Measurements from ENCODE around the gene RXFP4.
A peak's percentile ranks its signal among the peaks of the same experiment; 100 is the strongest.

Gene RXFP4

DNA sequence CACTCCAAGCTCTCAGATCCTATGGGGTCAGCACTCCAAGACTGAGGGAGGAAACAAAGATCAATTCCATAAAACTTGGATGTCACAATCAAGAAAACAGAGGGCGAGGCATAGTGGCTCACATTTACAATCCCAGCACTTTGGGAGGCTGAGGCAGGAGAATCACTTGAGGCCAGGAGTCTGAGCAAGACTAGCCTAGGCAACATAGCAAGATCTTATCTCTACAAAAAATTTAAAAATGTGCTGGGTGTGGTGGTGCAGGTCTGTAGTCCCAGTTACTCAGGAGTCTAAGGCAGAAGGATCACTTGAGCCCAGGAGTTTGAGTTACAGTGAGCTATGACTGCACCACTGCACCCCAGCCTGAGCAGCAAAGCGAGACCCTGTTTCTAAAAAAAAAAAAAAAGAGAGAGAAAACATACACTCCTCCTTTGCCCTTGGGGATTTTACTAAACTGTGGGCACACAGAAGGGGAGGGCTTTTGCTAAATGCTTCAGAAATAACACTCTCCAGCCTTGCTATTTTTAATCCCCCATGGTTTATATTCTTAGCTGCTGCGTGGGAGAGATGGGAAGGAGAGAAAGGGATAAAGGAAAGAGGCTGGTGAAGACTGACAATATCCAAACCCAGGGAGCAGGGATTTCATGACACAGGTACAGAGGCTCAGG is 18.8 kb downstream of the RXFP4 start:
- DNase-seq (ENCODE audit: low read depth in 2 of 2), result no peak

DNA sequence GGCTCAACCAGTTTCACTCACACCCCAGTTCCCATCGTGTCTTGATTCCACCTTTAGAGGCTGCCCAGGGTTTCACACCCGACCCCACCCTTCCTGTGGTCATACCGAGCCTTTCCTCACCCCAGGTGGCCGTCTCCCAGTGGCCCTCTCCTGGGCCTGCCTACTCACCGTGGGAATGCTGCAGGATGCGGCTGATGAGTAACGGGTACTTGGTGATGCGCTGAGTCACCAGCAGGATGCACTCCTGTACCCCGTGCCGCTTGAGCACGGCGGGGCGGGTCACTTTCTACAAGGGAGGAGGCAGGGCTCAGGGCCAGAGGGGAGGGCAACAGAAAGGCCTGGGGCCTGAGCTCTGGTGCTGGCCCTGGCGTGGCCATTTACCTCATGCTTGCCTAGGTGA is 20.5 kb downstream of the RXFP4 start:
- no peak for DNase-seq (ENCODE audit: low read depth in 2 of 2)

GRCh38 chr1:155962599-155963211 is 21.3 kb downstream of the RXFP4 start:
- no peak for DNase-seq (ENCODE audit: low read depth in 2 of 2)

DNA sequence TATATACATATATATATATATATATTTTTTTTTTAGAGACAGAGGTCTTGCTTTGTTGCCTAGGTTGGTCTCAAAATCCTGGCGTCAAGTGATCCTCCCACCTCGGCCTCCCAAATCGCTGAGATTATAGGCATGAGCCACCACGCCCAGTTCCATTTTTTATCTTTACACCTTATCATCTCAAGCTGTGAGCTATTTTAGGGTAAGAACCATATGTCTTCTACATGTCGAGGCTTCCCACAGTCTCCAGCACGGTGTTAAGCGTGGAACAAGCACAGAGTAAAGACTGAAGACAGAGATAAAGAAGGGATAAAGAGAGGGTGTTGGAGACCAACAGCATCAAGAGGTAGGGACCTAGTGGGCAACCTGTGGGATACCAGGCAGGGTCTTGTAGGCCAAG is 22.8 kb downstream of the RXFP4 start:
- no peak for DNase-seq (ENCODE audit: low read depth in 2 of 2)

DNA sequence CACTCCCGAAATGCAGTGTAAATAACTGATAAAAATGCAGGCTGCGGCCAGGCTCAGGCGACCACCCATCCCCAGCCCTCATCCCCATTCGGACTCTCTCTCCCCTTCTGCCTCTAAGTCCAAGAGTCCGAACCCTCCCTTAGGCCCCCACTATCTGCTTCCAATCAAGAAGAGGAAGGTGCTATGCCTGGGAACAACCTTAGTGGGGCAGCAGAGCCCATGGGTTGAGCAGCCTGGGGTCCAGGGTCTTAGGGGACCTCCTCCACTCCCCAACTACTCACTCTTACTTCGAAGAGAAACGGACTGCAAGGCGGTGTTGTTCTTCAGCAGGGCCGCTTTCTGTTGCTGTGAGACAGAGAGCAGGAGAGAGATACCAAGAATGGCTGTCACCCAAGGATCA is 24.7 kb downstream of the RXFP4 start:
- DNase-seq (ENCODE audit: low read depth in 2 of 2), result no peak

GRCh38 chr1:155966750-155967149 is 25.3 kb downstream of the RXFP4 start:
- DNase-seq (ENCODE audit: low read depth in 2 of 2), result no peak

DNA sequence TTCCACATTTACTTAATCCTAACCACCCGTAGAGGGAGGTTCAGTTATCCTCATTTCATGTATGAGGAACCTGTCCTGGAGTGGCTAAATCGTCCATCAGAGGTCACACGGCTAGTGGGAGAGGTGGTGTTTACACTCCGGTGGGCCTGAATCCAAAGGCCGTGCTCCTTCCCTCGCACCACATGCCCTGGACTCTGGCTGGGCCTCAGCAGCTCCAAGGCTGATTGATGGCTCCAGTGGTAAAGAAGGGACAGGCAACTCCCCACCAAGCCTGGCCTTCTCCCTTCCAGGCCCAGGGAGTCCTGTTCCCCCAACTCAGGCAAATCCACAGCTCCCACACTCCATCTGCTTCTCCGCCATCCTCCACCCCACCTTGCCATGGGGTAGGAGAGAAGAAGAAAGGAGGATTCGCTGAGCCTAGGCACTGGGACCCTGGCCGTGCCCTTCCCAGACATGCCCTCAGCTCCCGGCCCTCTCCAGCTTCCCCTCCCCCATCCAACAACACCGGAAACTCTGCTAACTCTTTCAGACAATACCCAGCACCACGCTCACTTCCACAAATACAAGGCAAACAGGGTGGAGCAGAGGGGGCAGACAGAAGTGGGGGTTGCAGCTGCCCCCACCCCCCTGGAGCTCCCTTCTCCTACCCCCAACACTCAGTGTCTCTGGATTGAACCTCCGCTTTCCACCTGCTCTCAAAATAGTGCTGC is 26.1 kb downstream of the RXFP4 start:
- DNase-seq (ENCODE audit: low read depth in 2 of 2), result no peak

GRCh38 chr1:155968051-155968400 is 26.6 kb downstream of the RXFP4 start:
- no peak for DNase-seq (ENCODE audit: low read depth in 2 of 2)

GRCh38 chr1:155968670-155969069 is 27.2 kb downstream of the RXFP4 start:
- no peak for DNase-seq (ENCODE audit: low read depth in 2 of 2)

DNA sequence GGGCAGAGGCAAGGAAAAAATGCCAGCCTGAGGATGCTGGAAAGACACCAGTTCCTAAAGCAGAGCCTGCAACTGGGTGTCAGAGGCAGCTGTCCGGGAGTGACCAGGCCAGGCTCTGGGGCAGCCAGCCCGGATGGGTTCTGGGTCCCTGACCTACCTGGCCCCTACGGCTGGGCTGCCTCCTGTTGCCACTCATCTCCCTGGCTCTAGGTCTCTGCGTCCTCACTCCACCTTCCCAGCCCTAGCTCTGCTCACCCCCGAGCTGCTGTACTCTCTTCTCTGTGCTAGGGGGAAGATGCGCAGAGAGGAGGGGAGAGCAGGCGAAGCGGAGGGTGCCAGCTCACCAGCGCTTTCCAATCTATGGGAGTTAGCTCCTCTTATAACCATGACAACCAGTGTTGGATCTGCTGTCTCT is 27.9 kb downstream of the RXFP4 start:
- DNase-seq (ENCODE audit: low read depth in 2 of 2), result no peak

DNA sequence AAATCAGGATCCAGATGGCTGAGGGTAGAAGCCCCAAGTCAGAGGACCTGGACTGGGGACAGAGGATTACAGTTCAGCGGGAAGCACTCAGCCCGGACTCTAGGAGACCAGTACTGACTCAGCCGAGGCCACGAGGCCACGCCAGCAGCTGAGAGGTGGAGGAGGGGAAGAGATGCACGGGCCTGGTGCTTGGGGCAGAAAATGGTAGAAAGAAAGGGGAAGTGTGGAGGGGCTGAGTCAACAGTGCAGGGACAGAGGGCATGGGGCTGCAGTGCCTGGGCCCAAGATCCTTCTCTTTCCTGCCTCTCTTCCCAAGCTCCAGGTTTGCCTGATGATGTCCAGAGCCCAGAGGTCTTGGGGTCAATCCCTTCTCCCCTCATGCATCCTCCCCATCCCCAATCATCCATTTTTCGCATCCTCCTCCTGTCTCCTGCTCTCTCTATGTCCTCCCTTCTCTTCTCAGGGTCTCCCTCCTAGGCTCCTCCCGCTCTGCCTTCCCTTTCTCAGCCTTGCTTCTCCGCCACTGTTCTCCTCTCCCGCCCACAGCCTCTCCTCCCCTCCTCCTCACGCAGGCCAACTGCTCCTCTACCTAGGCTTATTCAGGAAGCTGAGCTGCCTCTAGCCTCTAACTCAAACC is 29.2 kb downstream of the RXFP4 start:
- no peak for DNase-seq (ENCODE audit: low read depth in 2 of 2)

DNA sequence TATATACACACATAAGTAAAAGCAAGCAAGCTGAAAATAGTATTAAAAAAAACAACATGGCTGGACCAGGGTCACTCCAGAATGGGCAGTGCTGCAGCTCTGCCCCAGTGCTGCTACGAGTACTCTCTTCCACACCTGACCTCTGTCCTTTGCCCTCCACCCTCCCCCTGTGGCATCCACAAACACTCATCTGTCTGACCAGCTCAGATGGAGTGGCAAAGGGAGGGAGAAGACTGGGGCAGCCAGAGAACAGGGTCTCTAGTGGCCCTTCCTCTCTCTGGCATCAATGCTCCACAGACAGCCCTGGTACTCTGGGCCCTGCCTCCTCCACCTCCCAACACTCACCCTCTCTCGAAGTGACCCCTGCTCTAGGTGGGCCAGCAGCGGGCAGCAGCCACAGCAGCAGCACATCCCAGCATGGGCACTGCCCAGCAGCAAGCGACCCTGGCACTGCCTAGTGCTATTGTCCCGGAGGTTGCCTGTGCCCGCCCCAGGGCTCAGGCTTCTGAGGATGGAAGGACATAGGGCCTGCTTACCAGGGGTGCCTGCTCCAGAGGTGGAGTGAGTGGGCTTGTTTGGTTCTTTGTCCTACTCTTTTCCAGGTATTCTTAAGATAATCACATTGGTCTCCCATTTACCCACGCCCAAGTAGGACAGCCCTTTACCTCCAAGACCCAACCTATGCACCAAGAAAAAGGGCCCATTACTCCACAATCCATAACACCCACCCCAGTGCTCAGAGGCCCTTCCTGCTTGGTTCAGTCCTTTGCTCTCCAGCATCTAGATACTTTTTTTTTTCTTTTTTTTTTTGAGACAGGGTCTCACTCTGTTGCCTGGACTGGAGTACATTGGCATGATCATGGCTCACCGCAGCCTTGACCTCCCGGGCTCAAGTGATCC is 30.7 kb downstream of the RXFP4 start:
- DNase-seq (ENCODE audit: low read depth in 2 of 2), result no peak

DNA sequence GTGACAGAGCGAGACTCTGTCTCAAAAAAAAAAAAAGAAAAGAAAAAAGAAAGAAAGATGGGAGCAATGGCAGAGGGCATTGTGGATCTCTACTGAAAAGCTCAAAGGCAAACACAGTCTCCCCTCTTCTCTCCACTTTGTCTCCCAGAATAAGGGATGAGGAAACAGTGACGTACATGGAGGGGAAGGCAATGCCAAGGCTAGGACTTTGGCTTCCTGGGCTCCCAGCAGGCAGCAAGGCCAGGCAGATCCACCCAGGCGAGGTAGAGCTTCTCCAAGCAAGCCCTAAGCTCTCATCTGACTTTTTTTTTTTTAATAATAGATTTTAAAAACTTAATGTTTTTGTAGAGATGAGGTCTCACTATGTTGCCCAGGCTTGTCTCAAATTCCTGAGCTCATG is 32.3 kb downstream of the RXFP4 start:
- DNase-seq (ENCODE audit: low read depth in 2 of 2), result no peak

- DNase-seq (ENCODE audit: low read depth in 2 of 2), result no peak
Measured at GRCh38 chr1:155974208-155975115, 33.0 kb downstream of the RXFP4 start.

GRCh38 chr1:155975375-155976061 is 34.1 kb downstream of the RXFP4 start:
- DNase-seq (ENCODE audit: low read depth in 2 of 2), result no peak

DNA sequence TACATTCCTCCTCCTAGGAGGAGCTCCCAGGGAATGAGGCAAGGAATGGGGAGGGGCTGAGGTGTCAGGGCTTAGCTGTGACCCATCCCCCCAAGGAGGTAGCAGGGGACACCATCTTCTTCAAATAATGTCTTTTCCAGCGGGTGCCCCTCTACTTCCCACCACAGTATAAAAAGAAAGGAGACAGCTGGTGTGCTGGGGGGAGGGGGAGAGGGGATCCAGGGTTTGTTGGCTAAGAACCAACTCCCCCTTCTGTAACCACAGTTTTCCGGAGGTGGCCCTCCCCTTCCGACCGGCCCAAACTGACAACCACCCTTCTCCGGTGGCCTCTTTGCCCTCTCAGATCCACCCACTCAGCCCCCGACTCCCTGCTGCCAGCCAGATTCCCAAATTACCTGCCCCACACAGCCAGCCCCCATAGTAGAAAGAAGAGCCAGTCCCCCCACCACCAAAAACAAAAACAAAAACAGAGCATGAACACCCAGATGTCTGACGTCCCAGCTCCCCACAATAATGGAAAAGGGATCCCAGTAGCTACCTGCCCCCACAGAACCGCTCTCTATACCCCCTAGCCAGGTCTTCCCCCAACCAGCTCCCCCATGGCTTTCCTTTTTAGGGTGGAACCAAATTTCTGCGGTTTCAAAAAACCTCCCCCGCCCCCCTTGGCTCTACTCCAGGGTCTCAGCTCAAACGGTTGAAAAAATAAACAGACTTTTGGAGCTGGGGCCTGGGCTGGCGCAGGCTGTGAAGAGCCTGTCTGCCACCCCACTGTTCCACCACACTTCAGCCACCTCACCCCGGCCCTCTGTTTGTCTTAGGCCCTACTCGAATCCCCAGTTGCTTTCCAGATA is 34.8 kb downstream of the RXFP4 start:
- peak; percentile 50 to 55 for DNase-seq (ENCODE audit: low read depth in 2 of 2)

GRCh38 chr1:155976913-155977689 is 35.7 kb downstream of the RXFP4 start:
- DNase-seq (ENCODE audit: low read depth in 2 of 2), result no peak

DNA sequence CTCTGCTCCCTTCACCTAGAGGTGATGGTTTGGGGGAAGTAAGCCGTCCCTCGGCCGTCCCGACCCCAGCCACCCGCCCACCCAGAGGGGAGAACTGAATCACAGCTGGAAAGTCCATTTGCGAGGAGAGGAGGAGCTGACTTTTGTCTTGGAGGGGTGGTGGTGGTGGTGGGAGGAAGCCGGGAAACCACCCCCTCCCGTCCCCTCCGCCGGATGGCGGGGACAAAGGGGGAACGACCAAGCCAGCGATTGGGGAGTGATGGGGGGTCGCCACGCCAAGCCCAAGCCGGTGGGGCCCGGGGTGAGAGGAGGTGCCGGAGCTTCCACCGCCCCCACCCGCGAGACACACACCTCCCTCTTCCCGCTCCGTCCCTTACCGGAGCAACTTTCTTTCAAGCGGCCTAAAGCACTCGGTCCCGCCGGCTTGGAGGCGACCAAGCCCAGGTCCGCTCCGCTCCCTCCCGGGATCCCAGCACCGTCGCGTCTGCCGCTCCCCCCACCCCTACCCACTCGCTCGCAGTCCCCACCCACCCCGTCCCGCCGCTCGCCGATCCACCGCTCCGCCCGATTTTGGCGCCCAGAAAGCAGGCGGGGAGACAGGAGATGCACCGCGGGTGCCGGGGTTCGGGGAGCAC is 36.4 kb downstream of the RXFP4 start:
- peak; percentile 51 to 55 for DNase-seq (ENCODE audit: low read depth in 2 of 2)
